Lung (tissue), 12 donors: ENCODE data around the gene BBLN. TPM values are rescaled to one million over a fixed set of nuclear protein-coding genes. Genes with fewer than 3 reads are reported as not detected.
A peak's percentile ranks its signal among the peaks of the same experiment; 100 is the strongest.
"Not testable (repeated sequence)": the region's sequence is repeated elsewhere in the genome, so short reads cannot be mapped to it uniquely, and the experiment has no call there.

Experiments
- ATAC-seq: fragments of 200-7000 bp; cut with Tn5 transposase; one replicate; pipeline ENCODE4 v1.9.1; 2020; ENCODE audit warnings: moderate number of reproducible peaks; ENCODE audit not compliant: insufficient read depth, low FRiP score
- DNase-seq, 3 donors: peaks; one replicate each; pipeline ENCODE4 v3.0.0-alpha.2; 2013 to 2017
- H3K27ac ChIP-seq, 2 donors: one replicate each; pipeline ENCODE4 v1.5.1; 2013; ENCODE audit warnings: mild to moderate bottlenecking in 2 of 2, moderate library complexity in 2 of 2, control low read depth in 1 of 2, inconsistent platforms in 1 of 2, low read depth in 1 of 2, low read length in 1 of 2
- H3K27me3 ChIP-seq, 3 donors: one replicate each; pipeline ENCODE4 v1.5.1; 2013; ENCODE audit warnings: low read length in 2 of 3; ENCODE audit not compliant: control insufficient read depth in 3 of 3, insufficient read depth in 3 of 3
- H3K36me3 ChIP-seq, 4 donors: one replicate each; pipeline ENCODE4 v1.5.1; 2013; ENCODE audit warnings: low read length in 4 of 4, mild to moderate bottlenecking in 1 of 4, moderate library complexity in 1 of 4; ENCODE audit not compliant: control insufficient read depth in 4 of 4, insufficient read depth in 4 of 4
- H3K4me1 ChIP-seq, 5 donors: one replicate each; pipeline ENCODE4 v1.5.1; 2013; ENCODE audit warnings: low read length in 5 of 5, mild to moderate bottlenecking in 2 of 5, moderate library complexity in 1 of 5; ENCODE audit not compliant: control insufficient read depth in 5 of 5, insufficient read depth in 5 of 5
- H3K4me3 ChIP-seq: one replicate; pipeline ENCODE4 v1.5.1; 2013; ENCODE audit warnings: mild to moderate bottlenecking, control low read depth, moderate library complexity
- H3K9ac ChIP-seq, 2 donors: one replicate each; pipeline ENCODE4 v1.5.1; 2013; ENCODE audit warnings: low read length in 2 of 2, control low read depth in 1 of 2; ENCODE audit not compliant: insufficient read depth in 1 of 2
- H3K9me3 ChIP-seq, 4 donors: one replicate each; pipeline ENCODE4 v1.5.1; 2013; ENCODE audit warnings: low read length in 3 of 4, mild to moderate bottlenecking in 1 of 4, moderate library complexity in 1 of 4; ENCODE audit not compliant: control insufficient read depth in 4 of 4, insufficient read depth in 3 of 4
- WGBS, 2 donors: extraction: QIAGEN DNeasy Blood & Tissue Kit; methylation state at CpG; one replicate each; pipeline ENCODE4 v1.1.7; 2013; 5-methylcytosine and 5-hydroxymethylcytosine counted together
- polyA plus RNA-seq, 2 donors: library from polyadenylated mRNA; stranded (reverse); fragments of 200-250 nt; gene quantifications; one replicate each; pipeline ENCODE4 v1.2.1, GENCODE V29; 2013
- total RNA-seq, 2 donors: library from RNA; depleted of rRNA in 1 of 2; stranded (reverse); fragments of >200 nt in 1 of 2; gene quantifications; one replicate each; pipeline ENCODE4 v1.2.1, GENCODE V29; 2014 to 2021
- TF ChIP-seq, protein P1 (sequence below): IDR thresholded peaks from 2 replicates; pipeline ENCODE4 v1.5.1; 2012; ENCODE audit warnings: mild to moderate bottlenecking; ENCODE audit errors: control extremely low read depth, extremely low read depth
- donor health status: control.
- donor health status: control.
- donor health status: Bipolar disorder and iron deficiency.
- donor health status: healthy.
- donor health status: DM: yes; HTN: yes; CAD: no.

Gene BBLN
- total and polyA plus RNA-seq, 4 donors = 19.2 to 138 (median 61.6) TPM

DNA sequence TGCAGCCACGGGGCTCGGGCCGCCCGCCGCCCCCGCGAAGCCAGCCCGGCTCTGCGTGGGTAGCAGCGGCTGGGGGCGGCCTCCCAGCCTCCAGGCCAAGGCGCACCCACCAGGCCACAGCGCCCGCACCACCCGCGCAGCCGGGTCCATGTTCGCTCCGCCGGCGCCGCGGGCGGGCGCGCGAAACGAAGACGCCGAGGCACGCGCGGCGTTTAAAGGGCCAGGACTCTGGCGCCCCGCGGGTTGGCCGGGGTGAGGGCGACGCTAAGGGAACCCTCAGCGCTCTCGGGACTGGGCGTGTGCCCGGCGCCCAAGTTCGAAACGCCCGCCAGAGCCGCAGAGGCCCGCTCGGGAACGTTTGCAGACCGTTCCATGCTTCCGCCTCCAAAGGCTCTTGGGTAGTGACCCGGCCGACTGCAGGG is 32.5 kb upstream of the BBLN start, which contains the start of gene PTGES2:
TSS of gene PTGES2 (minus strand) at position 162 of the 422 bp plus-strand sequence. CDS start at position 150, 12 bp downstream.
- DNase-seq = peak; percentile 83 to 94 (median 90)
- H3K9me3 ChIP-seq = no peaks in the 10 kb centered on the region
- peak; percentile 89 for ATAC-seq
- H3K9ac ChIP-seq = peak within 1 kb of the TSS; percentile 46 to 63
- H3K4me1 ChIP-seq = peaks cover 0 to 18% (median 9%) of the 10 kb centered on the region in 5 donors
- TF ChIP-seq, protein P1, sequence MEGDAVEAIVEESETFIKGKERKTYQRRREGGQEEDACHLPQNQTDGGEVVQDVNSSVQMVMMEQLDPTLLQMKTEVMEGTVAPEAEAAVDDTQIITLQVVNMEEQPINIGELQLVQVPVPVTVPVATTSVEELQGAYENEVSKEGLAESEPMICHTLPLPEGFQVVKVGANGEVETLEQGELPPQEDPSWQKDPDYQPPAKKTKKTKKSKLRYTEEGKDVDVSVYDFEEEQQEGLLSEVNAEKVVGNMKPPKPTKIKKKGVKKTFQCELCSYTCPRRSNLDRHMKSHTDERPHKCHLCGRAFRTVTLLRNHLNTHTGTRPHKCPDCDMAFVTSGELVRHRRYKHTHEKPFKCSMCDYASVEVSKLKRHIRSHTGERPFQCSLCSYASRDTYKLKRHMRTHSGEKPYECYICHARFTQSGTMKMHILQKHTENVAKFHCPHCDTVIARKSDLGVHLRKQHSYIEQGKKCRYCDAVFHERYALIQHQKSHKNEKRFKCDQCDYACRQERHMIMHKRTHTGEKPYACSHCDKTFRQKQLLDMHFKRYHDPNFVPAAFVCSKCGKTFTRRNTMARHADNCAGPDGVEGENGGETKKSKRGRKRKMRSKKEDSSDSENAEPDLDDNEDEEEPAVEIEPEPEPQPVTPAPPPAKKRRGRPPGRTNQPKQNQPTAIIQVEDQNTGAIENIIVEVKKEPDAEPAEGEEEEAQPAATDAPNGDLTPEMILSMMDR = no peak
- H3K27me3 ChIP-seq = no peaks in the 10 kb centered on the region
- 0% methylated on average over 56 of the region's 56 CpGs for WGBS, 2 donors
- H3K4me3 ChIP-seq = peak within 1 kb of the TSS; percentile 94
- H3K36me3 ChIP-seq = peaks cover 0 to 14% (median 3%) of the 10 kb centered on the region in 4 donors
- peak within 1 kb of the TSS; percentile 95 to 96 for H3K27ac ChIP-seq

GRCh38 chr9:128127990-128128835 is 31.9 kb upstream of the BBLN start:
- Histone ChIP-seq H3K27me3 (no peaks in the 10 kb centered on the region), H3K4me1 (peaks cover 0 to 18% (median 9%) of the 10 kb centered on the region in 5 donors), H3K9ac (peak overlapping the region; percentile 46 to 63), H3K36me3 (peaks cover 0 to 10% (median 3%) of the 10 kb centered on the region in 4 donors), H3K9me3 (no peaks in the 10 kb centered on the region), H3K4me3 (peak overlapping the region; percentile 94), H3K27ac (peak overlapping the region; percentile 95 to 96)
- DNase-seq = peak; percentile 88 to 95 (median 95)
- WGBS, 2 donors = 0 to 1% methylated on average over 82 of the region's 82 CpGs
- ATAC-seq = peak; percentile 88
- TF ChIP-seq, protein P1 = no peak

DNA sequence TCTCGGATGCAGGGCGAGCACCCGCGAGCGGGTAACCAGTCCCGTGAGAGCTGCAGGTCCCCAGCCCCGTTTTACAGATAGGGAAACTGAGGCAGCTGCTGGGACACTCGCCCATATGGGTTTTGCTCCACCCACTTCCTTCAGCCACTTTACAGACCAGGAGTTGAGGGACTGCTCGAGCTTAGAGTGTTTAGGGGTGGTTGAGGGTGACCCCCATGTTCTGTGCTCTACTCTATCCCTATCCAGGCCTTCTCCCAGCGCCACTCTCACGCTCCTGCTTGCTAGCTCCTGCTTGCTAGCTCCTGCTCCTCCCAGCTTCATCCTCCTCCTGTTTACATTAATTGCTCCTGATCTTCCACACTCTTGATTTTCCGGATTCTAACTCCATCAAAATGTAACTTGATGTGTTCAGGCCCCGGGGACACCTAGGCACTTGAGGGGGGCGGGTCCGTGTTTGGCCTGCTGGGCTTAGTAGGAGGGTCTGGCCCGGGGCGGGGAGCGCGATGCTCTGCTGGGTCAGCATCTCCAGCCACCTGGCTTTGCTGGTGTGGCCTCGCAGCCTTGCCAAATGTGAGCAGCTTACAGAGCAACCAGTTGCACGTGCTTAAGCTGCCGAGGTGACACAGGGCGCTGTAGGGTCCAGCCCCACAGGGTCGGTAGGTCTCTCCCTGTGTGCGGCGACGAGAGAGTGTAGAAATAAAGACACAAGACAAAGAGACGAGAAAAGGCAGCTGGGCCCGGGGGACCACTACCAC is 31.1 kb upstream of the BBLN start:
- Histone ChIP-seq H3K27me3 (no peaks in the 10 kb centered on the region), H3K4me1 (peaks cover 0 to 18% (median 9%) of the 10 kb centered on the region in 5 donors), H3K27ac (peak overlapping the region; percentile 86 to 95), H3K36me3 (peaks cover 0 to 4% (median 0%) of the 10 kb centered on the region in 4 donors), H3K9ac (peak overlapping the region in 1 of 2 donors; percentile 63), H3K9me3 (peaks cover 0 to 4% (median 0%) of the 10 kb centered on the region in 4 donors), H3K4me3 (peak overlapping the region; percentile 64)
- 62 to 71% methylated on average over 28 to 29 of the region's 29 CpGs for WGBS, 2 donors
- DNase-seq (no peak), ATAC-seq (no peak)
- TF ChIP-seq, protein P1 = no peak

- H3K9ac ChIP-seq, DNase-seq, H3K4me3 ChIP-seq, ATAC-seq, H3K27me3 ChIP-seq, H3K27ac ChIP-seq, H3K36me3 ChIP-seq, H3K9me3 ChIP-seq: not testable (repeated sequence)
- H3K4me1 ChIP-seq = peaks cover 0 to 18% (median 8%) of the 10 kb centered on the region in 5 donors
- 31 to 33% methylated on average over 12 of the region's 12 CpGs for WGBS, 2 donors
Measured at GRCh38 chr9:128129976-128130590, 30.0 kb upstream of the BBLN start.

- DNase-seq, H3K27ac ChIP-seq, H3K9me3 ChIP-seq, ATAC-seq, H3K9ac ChIP-seq, H3K27me3 ChIP-seq, H3K4me3 ChIP-seq, H3K36me3 ChIP-seq: not testable (repeated sequence)
- H3K4me1 ChIP-seq = peaks cover 0 to 18% (median 4%) of the 10 kb centered on the region in 5 donors
- 65 to 74% methylated on average over 7 of the region's 7 CpGs for WGBS, 2 donors
Measured at GRCh38 chr9:128130651-128131050, 29.4 kb upstream of the BBLN start.
